Measurements from ENCODE around the gene BMI1.

DNA sequence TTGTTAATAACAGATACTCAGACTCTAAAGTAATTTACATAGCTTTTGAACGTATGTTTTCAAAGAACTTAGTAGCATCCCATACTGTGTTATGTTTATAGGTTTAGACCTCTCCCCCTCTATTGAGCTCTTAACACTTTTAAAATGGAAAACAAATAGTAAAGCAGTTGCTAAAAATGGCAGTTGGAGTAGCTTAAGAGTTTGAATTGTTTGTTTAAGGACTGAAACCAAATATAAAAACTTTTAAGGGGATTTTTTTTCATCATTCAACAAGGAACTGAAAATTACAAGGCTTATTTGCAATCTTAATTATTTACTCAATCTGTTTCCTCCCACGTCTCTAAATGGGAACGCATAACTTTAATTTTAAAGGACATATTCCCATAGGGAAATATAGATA is 22.8 kb downstream of the BMI1 start:
- TF ChIP-seq, protein P1, sequence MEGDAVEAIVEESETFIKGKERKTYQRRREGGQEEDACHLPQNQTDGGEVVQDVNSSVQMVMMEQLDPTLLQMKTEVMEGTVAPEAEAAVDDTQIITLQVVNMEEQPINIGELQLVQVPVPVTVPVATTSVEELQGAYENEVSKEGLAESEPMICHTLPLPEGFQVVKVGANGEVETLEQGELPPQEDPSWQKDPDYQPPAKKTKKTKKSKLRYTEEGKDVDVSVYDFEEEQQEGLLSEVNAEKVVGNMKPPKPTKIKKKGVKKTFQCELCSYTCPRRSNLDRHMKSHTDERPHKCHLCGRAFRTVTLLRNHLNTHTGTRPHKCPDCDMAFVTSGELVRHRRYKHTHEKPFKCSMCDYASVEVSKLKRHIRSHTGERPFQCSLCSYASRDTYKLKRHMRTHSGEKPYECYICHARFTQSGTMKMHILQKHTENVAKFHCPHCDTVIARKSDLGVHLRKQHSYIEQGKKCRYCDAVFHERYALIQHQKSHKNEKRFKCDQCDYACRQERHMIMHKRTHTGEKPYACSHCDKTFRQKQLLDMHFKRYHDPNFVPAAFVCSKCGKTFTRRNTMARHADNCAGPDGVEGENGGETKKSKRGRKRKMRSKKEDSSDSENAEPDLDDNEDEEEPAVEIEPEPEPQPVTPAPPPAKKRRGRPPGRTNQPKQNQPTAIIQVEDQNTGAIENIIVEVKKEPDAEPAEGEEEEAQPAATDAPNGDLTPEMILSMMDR (IDR thresholded peaks at IDR 0.05), result no peak
- TF ChIP-seq EZH2 (IDR thresholded peaks at IDR 0.05), result no peak
- no peak for TF ChIP-seq EZH2phosphoT487 (IDR thresholded peaks at IDR 0.05)
